ENCODE measurements around the gene PPP1R13B. TPM values are rescaled to one million over a fixed set of nuclear protein-coding genes. Genes with fewer than 3 reads are reported as not detected.

PPP1R13B gene
- total and polyA plus RNA-seq, 12 donors, result 9.6 to 42.4 (median 22.6) TPM

- peak in 1 of 7 donors; percentile 27 for DNase-seq
- Histone ChIP-seq H3K36me3 (replicated peaks in 1 of 2) (peaks cover 0 to 15% of the 10 kb centered on the region in 2 donors), H3K27me3 (no peaks in the 10 kb centered on the region), H3K4me3 (no peak overlapping the region), H3K9me3 (replicated peaks in 1 of 3) (no peaks in the 10 kb centered on the region), H3K4me1 (replicated peaks in 1 of 2) (no peaks in the 10 kb centered on the region), H3K27ac (no peak overlapping the region)
- TF ChIP-seq POLR2A (IDR thresholded peaks at IDR 0.05), result no peak
- TF ChIP-seq, protein P1, sequence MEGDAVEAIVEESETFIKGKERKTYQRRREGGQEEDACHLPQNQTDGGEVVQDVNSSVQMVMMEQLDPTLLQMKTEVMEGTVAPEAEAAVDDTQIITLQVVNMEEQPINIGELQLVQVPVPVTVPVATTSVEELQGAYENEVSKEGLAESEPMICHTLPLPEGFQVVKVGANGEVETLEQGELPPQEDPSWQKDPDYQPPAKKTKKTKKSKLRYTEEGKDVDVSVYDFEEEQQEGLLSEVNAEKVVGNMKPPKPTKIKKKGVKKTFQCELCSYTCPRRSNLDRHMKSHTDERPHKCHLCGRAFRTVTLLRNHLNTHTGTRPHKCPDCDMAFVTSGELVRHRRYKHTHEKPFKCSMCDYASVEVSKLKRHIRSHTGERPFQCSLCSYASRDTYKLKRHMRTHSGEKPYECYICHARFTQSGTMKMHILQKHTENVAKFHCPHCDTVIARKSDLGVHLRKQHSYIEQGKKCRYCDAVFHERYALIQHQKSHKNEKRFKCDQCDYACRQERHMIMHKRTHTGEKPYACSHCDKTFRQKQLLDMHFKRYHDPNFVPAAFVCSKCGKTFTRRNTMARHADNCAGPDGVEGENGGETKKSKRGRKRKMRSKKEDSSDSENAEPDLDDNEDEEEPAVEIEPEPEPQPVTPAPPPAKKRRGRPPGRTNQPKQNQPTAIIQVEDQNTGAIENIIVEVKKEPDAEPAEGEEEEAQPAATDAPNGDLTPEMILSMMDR (IDR thresholded peaks at IDR 0.05), result no peak
- intact Hi-C loops (cut with DNase I), result no loop called here
- 66 to 89% (median 84%) methylated on average over 5 of the region's 5 CpGs for WGBS, 4 donors
Observed at GRCh38 chr14:103745424-103745823, 102.0 kb downstream of the PPP1R13B start.

- Histone ChIP-seq H3K36me3 (replicated peaks in 1 of 2) (peaks cover 0 to 20% of the 10 kb centered on the region in 2 donors), H3K4me3 (no peak overlapping the region), H3K4me1 (replicated peaks in 1 of 2) (no peaks in the 10 kb centered on the region), H3K27me3 (no peaks in the 10 kb centered on the region), H3K27ac (no peak overlapping the region), H3K9me3 (replicated peaks in 1 of 3) (no peaks in the 10 kb centered on the region)
- 87 to 93% (median 91%) methylated on average over 12 to 15 of the region's 15 CpGs for WGBS, 4 donors
- peak in 1 of 7 donors; percentile 37 for DNase-seq
- intact Hi-C loops (cut with DNase I), result no loop called here
- TF ChIP-seq, protein P1 (IDR thresholded peaks at IDR 0.05), result no peak
- no peak for TF ChIP-seq POLR2A (IDR thresholded peaks at IDR 0.05)
Observed at GRCh38 chr14:103744621-103745395, 102.6 kb downstream of the PPP1R13B start.

- peak in 1 of 7 donors; percentile 49 for DNase-seq
- Histone ChIP-seq H3K36me3 (replicated peaks in 1 of 2) (peaks cover 0 to 15% of the 10 kb centered on the region in 2 donors), H3K27me3 (no peaks in the 10 kb centered on the region), H3K9me3 (replicated peaks in 1 of 3) (no peaks in the 10 kb centered on the region), H3K27ac (no peak overlapping the region), H3K4me1 (replicated peaks in 1 of 2) (no peaks in the 10 kb centered on the region), H3K4me3 (no peak overlapping the region)
- TF ChIP-seq, protein P1 (IDR thresholded peaks at IDR 0.05), result no peak
- no peak for TF ChIP-seq POLR2A (IDR thresholded peaks at IDR 0.05)
- 89 to 97% (median 91%) methylated on average over 9 to 15 of the region's 15 CpGs for WGBS, 4 donors
- intact Hi-C loops (cut with DNase I), result no loop called here
Observed at GRCh38 chr14:103743691-103744090, 103.7 kb downstream of the PPP1R13B start.

DNA sequence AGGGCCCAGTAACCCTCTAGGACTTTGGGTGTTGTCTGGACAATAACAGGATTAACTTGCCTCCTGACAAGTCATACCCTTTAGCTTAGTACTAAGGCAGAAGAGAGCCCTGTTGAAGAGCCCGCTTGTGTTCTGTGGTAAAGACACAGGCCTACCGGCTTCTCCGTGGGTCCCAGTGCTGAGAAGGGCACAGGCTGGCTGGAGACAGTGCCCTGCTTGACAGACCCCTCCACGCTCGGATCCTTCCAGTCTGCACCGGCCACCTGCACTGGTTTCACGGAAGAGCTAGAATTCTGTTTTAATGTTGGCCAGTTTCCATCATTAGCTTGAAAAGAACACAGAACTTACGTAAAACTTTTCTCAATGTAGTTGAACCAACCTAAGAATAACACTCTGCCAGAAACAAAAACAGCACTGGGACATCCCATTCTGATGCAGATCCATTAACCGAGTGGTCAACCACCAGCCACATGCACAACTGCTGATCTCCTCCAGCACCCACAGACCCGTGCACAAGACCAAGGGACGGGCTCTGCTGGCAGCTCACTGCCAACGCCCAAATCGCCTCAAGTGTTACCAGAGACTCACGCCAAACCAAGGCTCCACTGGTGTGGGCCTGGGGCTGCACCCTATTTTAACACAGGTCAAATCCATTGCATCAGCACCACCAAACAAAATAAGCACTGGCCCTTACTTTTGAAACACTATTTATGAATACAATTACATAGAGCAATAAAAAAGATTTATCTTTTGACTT is 104.7 kb downstream of the PPP1R13B start:
- TF ChIP-seq, protein P1 (IDR thresholded peaks at IDR 0.05), result no peak
- TF ChIP-seq POLR2A (IDR thresholded peaks at IDR 0.05), result no peak
- 93 to 98% (median 95%) methylated on average over 13 to 14 of the region's 14 CpGs for WGBS, 4 donors
- DNase-seq, result peak in 1 of 7 donors; percentile 44
- Histone ChIP-seq H3K27ac (peak overlapping the region in 2 of 5 donors; percentile 14 to 62), H3K4me1 (replicated peaks in 1 of 2) (peaks cover under 1 to 1% of the 10 kb centered on the region in 2 donors), H3K27me3 (no peaks in the 10 kb centered on the region), H3K9me3 (replicated peaks in 1 of 3) (no peaks in the 10 kb centered on the region), H3K36me3 (replicated peaks in 1 of 2) (peaks cover 0 to 20% of the 10 kb centered on the region in 2 donors), H3K4me3 (no peak overlapping the region)
- intact Hi-C loops (cut with DNase I), result no loop called here

Measured in adrenal gland (tissue), 12 donors.